GM18868 (cell line): ENCODE results near the gene TPK1.
"Not testable (repeated sequence)": the region's sequence is repeated elsewhere in the genome, so short reads cannot be mapped to it uniquely, and the experiment has no call there.

Experiments used
- ATAC-seq: cut with Tn5 transposase; IDR thresholded peaks from one replicate; pipeline ENCODE4 v1.9.1; 2021; ENCODE audit warnings: mild to moderate bottlenecking, moderate library complexity; ENCODE audit not compliant: unreplicated experiment

Gene TPK1

GRCh38 chr7:144824360-144824759 lies 11.5 kb downstream of the TPK1 start:
- no peak for ATAC-seq

GRCh38 chr7:144822223-144822622 lies 13.6 kb downstream of the TPK1 start:
- no peak for ATAC-seq

- peak; percentile 47 for ATAC-seq
Observed at GRCh38 chr7:144821067-144821466, 14.8 kb downstream of the TPK1 start.

- ATAC-seq = peak; percentile 11
Observed at GRCh38 chr7:144820552-144820951, 15.3 kb downstream of the TPK1 start.

- no peak for ATAC-seq
Observed at GRCh38 chr7:144819566-144819965, 16.3 kb downstream of the TPK1 start.

GRCh38 chr7:144818511-144818910 lies 17.3 kb downstream of the TPK1 start:
- ATAC-seq = peak; percentile 73

- no peak for ATAC-seq
Observed at GRCh38 chr7:144817001-144817400, 18.9 kb downstream of the TPK1 start.

GRCh38 chr7:144814299-144814698 lies 21.6 kb downstream of the TPK1 start:
- ATAC-seq = no peak

GRCh38 chr7:144812379-144813283 lies 23.2 kb downstream of the TPK1 start:
- ATAC-seq = peak; percentile 95

GRCh38 chr7:144805627-144806239 lies 30.1 kb downstream of the TPK1 start:
- no peak for ATAC-seq

GRCh38 chr7:144800678-144801436 lies 35.0 kb downstream of the TPK1 start:
- ATAC-seq = not testable (repeated sequence)

GRCh38 chr7:144796919-144797318 lies 38.9 kb downstream of the TPK1 start:
- ATAC-seq = no peak

GRCh38 chr7:144792050-144792449 lies 43.8 kb downstream of the TPK1 start:
- no peak for ATAC-seq

- ATAC-seq = no peak
Observed at GRCh38 chr7:144791488-144791887, 44.4 kb downstream of the TPK1 start.

GRCh38 chr7:144787127-144787526 lies 48.7 kb downstream of the TPK1 start:
- no peak for ATAC-seq

- ATAC-seq = peak; percentile 58
Observed at GRCh38 chr7:144786522-144786921, 49.3 kb downstream of the TPK1 start.

- ATAC-seq = no peak
Observed at GRCh38 chr7:144786079-144786478, 49.8 kb downstream of the TPK1 start.

GRCh38 chr7:144785521-144785920 lies 50.3 kb downstream of the TPK1 start:
- no peak for ATAC-seq

GRCh38 chr7:144784943-144785342 lies 50.9 kb downstream of the TPK1 start:
- no peak for ATAC-seq

GRCh38 chr7:144784441-144784840 lies 51.4 kb downstream of the TPK1 start:
- ATAC-seq = no peak

GRCh38 chr7:144782883-144783282 lies 53.0 kb downstream of the TPK1 start:
- no peak for ATAC-seq
